H1 (cell line): ENCODE results near the gene FAM120B. TPM values are rescaled to one million over a fixed set of nuclear protein-coding genes. Genes with fewer than 3 reads are reported as not detected.

Source experiments
- CTCF ChIA-PET: fragments of 300-600 bp; sonication (Branson Sonifier 250); formaldehyde crosslinking; loops from one replicate; lab custom pipeline; 2021; ENCODE audit not compliant: partially characterized antibody; lab: Charles Lee
- POLR2A ChIA-PET: fragments of 300-600 bp; sonication (Branson Sonifier 250); formaldehyde crosslinking; loops from one replicate; lab custom pipeline; 2021; ENCODE audit warnings: inconsistent platforms; ENCODE audit not compliant: partially characterized antibody; lab: Charles Lee
- DNase-seq, 2 experiments: peaks; one replicate each; pipeline versions ENCODE4 v3.0.0 to v3.0.0-alpha.2; 2010 to 2022; ENCODE audit warnings: low spot score in 2 of 2, low read depth in 1 of 2, mixed read lengths in 1 of 2
- FAIRE-seq: peaks from 2 replicates; lab custom pipeline; 2011; peaks lifted over from hg19 to GRCh38; lab: Jason Lieb, UNC
- H2AFZ ChIP-seq: 2 replicates; pipeline ENCODE4 v1.8.1; 2012; ENCODE audit warnings: low read length, inconsistent platforms
- H2AK5ac ChIP-seq: 2 replicates; pipeline ENCODE4 v1.6.1; 2013; ENCODE audit warnings: low read depth, low read length
- H2BK120ac ChIP-seq: replicated peaks from 2 replicates; pipeline ENCODE3; 2013; ENCODE audit warnings: low read depth, low read length, inconsistent platforms
- H2BK12ac ChIP-seq: 2 replicates; pipeline ENCODE4 v1.6.1; 2013; ENCODE audit warnings: low read depth, low read length
- H2BK15ac ChIP-seq: 2 replicates; pipeline ENCODE4 v1.6.1; 2013; ENCODE audit warnings: low read length
- H2BK20ac ChIP-seq: 2 replicates; pipeline ENCODE4 v1.6.1; 2013; ENCODE audit warnings: low read length
- H2BK5ac ChIP-seq: 2 replicates; pipeline ENCODE4 v1.6.1; 2013; ENCODE audit warnings: low read depth, low read length
- H3K14ac ChIP-seq: 2 replicates; pipeline ENCODE4 v1.6.1; 2013; ENCODE audit warnings: inconsistent platforms; ENCODE audit not compliant: insufficient read length
- H3K18ac ChIP-seq: 2 replicates; pipeline ENCODE4 v1.6.1; 2013; ENCODE audit warnings: low read length; ENCODE audit errors: extremely low read depth
- H3K23ac ChIP-seq: 2 replicates; pipeline ENCODE4 v1.6.1; 2013; ENCODE audit warnings: inconsistent platforms; ENCODE audit not compliant: insufficient read length
- H3K23me2 ChIP-seq: 2 replicates; pipeline ENCODE4 v1.6.1; 2013; ENCODE audit warnings: low read depth, low read length
- H3K27ac ChIP-seq: 2 replicates; pipeline ENCODE4 v1.6.1; 2011; ENCODE audit warnings: low read depth, low read length, inconsistent platforms
- H3K27me3 ChIP-seq, 4 experiments: replicated peaks in 1 of 4; 1 replicate in 1 of 4; 2 replicates in 3 of 4; pipeline versions ENCODE4 v1.6.1 to v1.8.1; 2011 to 2013; ENCODE audit warnings: low read length in 3 of 4, mild to moderate bottlenecking in 3 of 4, inconsistent platforms in 2 of 4, mixed read lengths in 2 of 4, moderate library complexity in 1 of 4; ENCODE audit not compliant: control insufficient read depth in 3 of 4, insufficient read depth in 3 of 4; ENCODE audit errors: extremely low read depth in 1 of 4
- H3K36me3 ChIP-seq, 4 experiments: 2 replicates each; pipeline versions ENCODE4 v1.6.1 to v1.8.1; 2011 to 2013; ENCODE audit warnings: mild to moderate bottlenecking in 4 of 4, low read length in 3 of 4, moderate library complexity in 2 of 4, control low read depth in 1 of 4, inconsistent platforms in 1 of 4; ENCODE audit not compliant: insufficient read depth in 4 of 4, control insufficient read depth in 2 of 4
- H3K4ac ChIP-seq: replicated peaks from 2 replicates; pipeline ENCODE3; 2013; ENCODE audit warnings: low read length, low read depth, mixed read lengths, inconsistent platforms; ENCODE audit not compliant: insufficient read length
- H3K4me1 ChIP-seq, 4 experiments: replicated peaks in 1 of 4; 1 replicate in 1 of 4; 2 replicates in 3 of 4; pipeline versions ENCODE4 v1.6.1 to v1.8.1; 2011 to 2013; ENCODE audit warnings: low read length in 3 of 4, inconsistent platforms in 2 of 4, mixed read lengths in 1 of 4; ENCODE audit not compliant: insufficient read depth in 4 of 4, control insufficient read depth in 3 of 4
- H3K4me2 ChIP-seq, 2 experiments: 2 replicates each; pipeline versions ENCODE4 v1.6.1 to v1.8.1; 2011 to 2013; ENCODE audit warnings: low read depth in 2 of 2, low read length in 2 of 2, control low read depth in 1 of 2, inconsistent platforms in 1 of 2, mild to moderate bottlenecking in 1 of 2; ENCODE audit not compliant: insufficient read depth in 1 of 2
- H3K4me3 ChIP-seq, 4 experiments: fragments of 200-600, 300-600 bp in 1 of 4; sonication (generic), shearing (Covaris generic), sonication (Bioruptor Twin) in 1 of 4; 2 replicates each; pipeline versions ENCODE4 v1.5.1 to v1.8.1; 2011 to 2016; ENCODE audit warnings: low read length in 4 of 4, low read depth in 3 of 4, control low read depth in 2 of 4, inconsistent platforms in 2 of 4, mild to moderate bottlenecking in 2 of 4, mixed read lengths in 1 of 4, moderate library complexity in 1 of 4; ENCODE audit not compliant: insufficient read depth in 2 of 4; ENCODE audit errors: extremely low read depth in 1 of 4
- H3K56ac ChIP-seq: replicated peaks from 2 replicates; pipeline ENCODE3; 2013; ENCODE audit warnings: low read depth, mild to moderate bottlenecking, mixed read lengths, low read length, inconsistent platforms; ENCODE audit not compliant: insufficient read length
- H3K79me1 ChIP-seq: 2 replicates; pipeline ENCODE4 v1.6.1; 2013; ENCODE audit warnings: low read depth, low read length, control low read depth
- H3K79me2 ChIP-seq, 2 experiments: 2 replicates each; pipeline versions ENCODE4 v1.6.1 to v1.8.1; 2012 to 2013; ENCODE audit warnings: low read length in 2 of 2, mild to moderate bottlenecking in 2 of 2, inconsistent platforms in 1 of 2; ENCODE audit not compliant: insufficient read depth in 2 of 2, control insufficient read depth in 1 of 2
- H3K9ac ChIP-seq, 4 experiments: replicated peaks in 1 of 4; 1 replicate in 1 of 4; 2 replicates in 3 of 4; pipeline versions ENCODE4 v1.6.1 to v1.8.1; 2011 to 2013; ENCODE audit warnings: low read depth in 3 of 4, low read length in 3 of 4, control low read depth in 2 of 4, mild to moderate bottlenecking in 2 of 4, moderate library complexity in 2 of 4, inconsistent platforms in 1 of 4; ENCODE audit errors: extremely low read depth in 1 of 4
- H3K9me3 ChIP-seq, 2 experiments: 2 replicates each; pipeline versions ENCODE4 v1.6.1 to v1.8.1; 2012 to 2013; ENCODE audit warnings: mild to moderate bottlenecking in 2 of 2, moderate library complexity in 2 of 2, control low read depth in 1 of 2, inconsistent platforms in 1 of 2, low read depth in 1 of 2, low read length in 1 of 2, mixed read lengths in 1 of 2; ENCODE audit not compliant: insufficient read depth in 2 of 2
- H4K20me1 ChIP-seq, 2 experiments: replicated peaks in 1 of 2; 2 replicates each; pipeline versions ENCODE3 to v1.8.1; 2011 to 2013; ENCODE audit warnings: inconsistent platforms in 2 of 2, low read length in 2 of 2, mild to moderate bottlenecking in 1 of 2; ENCODE audit not compliant: insufficient read depth in 2 of 2, control insufficient read depth in 1 of 2
- H4K5ac ChIP-seq: 2 replicates; pipeline ENCODE4 v1.6.1; 2013; ENCODE audit warnings: low read length, low read depth, mixed read lengths, inconsistent platforms; ENCODE audit not compliant: insufficient read length
- H4K8ac ChIP-seq: 2 replicates; pipeline ENCODE4 v1.8.0; 2013; ENCODE audit warnings: mild to moderate bottlenecking, moderate library complexity, low read length, inconsistent platforms; ENCODE audit not compliant: insufficient read depth; ENCODE audit errors: extremely low read depth
- H4K91ac ChIP-seq: replicated peaks from 2 replicates; pipeline ENCODE3; 2013; ENCODE audit warnings: low read length, mixed read lengths, inconsistent platforms; ENCODE audit not compliant: insufficient read length
- TEAD4 ChIP-seq: IDR thresholded peaks from 2 replicates; pipeline ENCODE4 v1.6.1; 2012; ENCODE audit warnings: low read depth, low read length, inconsistent platforms, mixed read lengths
- WGBS, 2 experiments: shearing (Covaris generic) in 1 of 2; methylation state at CpG; one replicate each; pipeline versions ENCODE4 v1.1.6 to v1.1.7; 2013 to 2015; ENCODE audit warnings: low lambda C conversion rate in 2 of 2, mixed read lengths in 2 of 2, inconsistent platforms in 1 of 2, low coverage in 1 of 2, missing lambda C conversion rate in 1 of 2; ENCODE audit not compliant: insufficient replicate concordance in 2 of 2, insufficient coverage in 1 of 2, insufficient read length in 1 of 2; ENCODE audit errors: extremely low coverage in 1 of 2, missing lambda C conversion rate in 1 of 2; 5-methylcytosine and 5-hydroxymethylcytosine counted together
- polyA plus RNA-seq, 7 experiments: library from polyadenylated mRNA; depleted of rRNA in 3 of 7; stranded (reverse) in 5 of 7; unstranded in 2 of 7; fragments of >200 nt in 5 of 7; fragments of 200-250 nt in 2 of 7; gene quantifications; 1 replicate in 5 of 7; 2 replicates in 1 of 7; 4 replicates in 1 of 7; pipeline versions ENCODE4 v1.2.1 to v1.2.3, GENCODE V29; 2011 to 2013; ENCODE audit warnings: missing spikeins in 2 of 7, mixed read lengths in 2 of 7
- total RNA-seq: library from RNA; stranded (reverse); fragmentation: NEBNext Ultra II Directional; extraction: Animal tissue kit (Norgen Biotek cat#: 25700); gene quantifications from 2 replicates; pipeline ENCODE4 v1.2.1, GENCODE V29; 2021

Gene FAM120B
- total and polyA plus RNA-seq, 2 of the 8 experiments (the other 6 are each of a cell fraction or from before 2014, with no cell fraction given), result 5.1 to 12.5 TPM

GRCh38 chr6:170288091-170288631 is 18.4 kb upstream of the FAM120B start:
- H3K9ac ChIP-seq, result no peak overlapping the region
- peaks cover 2 to 28% (median 10%) of the 10 kb centered on the region in 4 experiments; a peak in 4 of 8 replicates for H3K36me3 ChIP-seq
- 63% methylated on average over 32 of the region's 33 CpGs; no CpG with 5 or more reads in 1 of the 2 experiments for WGBS, 2 experiments

More at GRCh38 chr6:170288091-170288631, 18.4 kb upstream of the FAM120B start:
- H2BK15ac ChIP-seq, result peak overlapping the region; percentile 95
- no peak overlapping the region for H2BK120ac ChIP-seq
- H3K79me2 ChIP-seq, result no peaks in the 10 kb centered on the region
- peaks cover 13 to 14% of the 10 kb centered on the region in 2 experiments for H4K20me1 ChIP-seq
- H3K56ac ChIP-seq, result no peak overlapping the region
- CTCF ChIA-PET, result interaction anchor here (1.1 to 1.2 kb wide), 2 partner anchors 16 to 123 kb away, joined by 3 read pairs; no protein-coding TSS in a partner anchor
- H3K27ac ChIP-seq, result no peak overlapping the region
- H2BK5ac ChIP-seq, result no peak overlapping the region
- H2AK5ac ChIP-seq, result no peak overlapping the region
- H3K4ac ChIP-seq, result no peak overlapping the region
- no peak for DNase-seq
- no peak overlapping the region for H3K18ac ChIP-seq
- H3K23me2 ChIP-seq, result peaks cover 23% of the 10 kb centered on the region; the same call in 1 of the 2 replicates
- peaks cover 36 to 75% (median 67%) of the 10 kb centered on the region in 4 experiments for H3K27me3 ChIP-seq
- no peak overlapping the region for H4K91ac ChIP-seq
- no peak overlapping the region for H2AFZ ChIP-seq
- no peaks in the 10 kb centered on the region for H3K9me3 ChIP-seq
- no peak overlapping the region for H4K8ac ChIP-seq
- H2BK12ac ChIP-seq, result no peak overlapping the region
- H3K4me2 ChIP-seq, result peak overlapping the region; percentile 86 to 94
- H3K4me1 ChIP-seq, result peaks cover 13 to 41% (median 23%) of the 10 kb centered on the region in 4 experiments
- POLR2A ChIA-PET, result interaction anchor here (1.1 to 2.3 kb wide), 2 partner anchors 11 to 16 kb away, joined by 3 to 9 read pairs; no protein-coding TSS in a partner anchor
- no peak overlapping the region for H3K14ac ChIP-seq
- H2BK20ac ChIP-seq, result no peak overlapping the region
- no peak overlapping the region for H4K5ac ChIP-seq
- H3K79me1 ChIP-seq, result no peaks in the 10 kb centered on the region
- H3K23ac ChIP-seq, result no peak overlapping the region
- H3K4me3 ChIP-seq, result peak overlapping the region in 1 of 4 experiments; percentile 71; a peak in 1 of 8 replicates
- no peak for FAIRE-seq
- no peak for TF ChIP-seq TEAD4
